ENCODE results near the gene TMEM109.

The TMEM109 gene

DNA sequence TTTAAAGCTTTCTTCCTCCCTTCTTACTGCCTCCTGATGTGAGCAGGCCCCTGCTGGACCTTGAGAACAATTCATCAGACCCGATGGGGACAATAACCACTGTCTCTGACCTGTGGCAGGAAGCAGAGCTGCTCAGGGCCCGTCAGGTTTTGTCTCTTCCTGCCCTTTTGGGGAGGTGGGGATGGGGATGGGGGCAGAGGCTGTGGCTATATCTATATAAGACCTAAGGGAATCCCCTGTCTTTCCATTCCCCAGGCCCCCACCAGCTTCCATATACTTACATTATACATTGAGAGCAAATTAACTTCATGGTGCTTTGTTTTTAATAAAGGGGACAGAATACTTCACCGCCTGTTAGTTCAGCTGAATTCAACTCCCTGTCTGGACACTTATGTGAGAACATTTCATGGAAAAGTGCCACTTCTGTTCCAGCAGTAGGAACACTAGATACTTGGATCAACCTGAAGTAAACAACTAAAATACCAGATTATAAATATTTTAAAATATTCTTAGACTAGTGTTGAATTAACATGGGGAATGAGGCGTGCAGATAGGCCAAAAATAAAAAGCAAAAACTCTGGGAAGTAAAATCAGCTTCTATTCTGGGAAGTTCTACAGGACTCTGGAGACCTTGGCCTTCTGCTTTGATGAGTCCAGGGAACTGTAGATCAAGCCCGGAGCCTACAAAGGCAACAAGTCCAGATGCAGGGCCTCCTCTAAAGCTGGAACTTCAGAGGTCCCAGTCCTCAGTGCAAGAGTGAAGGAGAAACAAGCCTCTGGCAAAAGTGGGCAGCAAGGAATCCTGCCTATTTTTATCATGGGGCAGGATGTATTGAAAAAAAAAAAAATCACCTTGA, 35.5 kb upstream of the TMEM109 start:
- no peak for DNase-seq (ENCODE audit: extremely low read depth in 1 of 2, low read depth in 1 of 2)

DNA sequence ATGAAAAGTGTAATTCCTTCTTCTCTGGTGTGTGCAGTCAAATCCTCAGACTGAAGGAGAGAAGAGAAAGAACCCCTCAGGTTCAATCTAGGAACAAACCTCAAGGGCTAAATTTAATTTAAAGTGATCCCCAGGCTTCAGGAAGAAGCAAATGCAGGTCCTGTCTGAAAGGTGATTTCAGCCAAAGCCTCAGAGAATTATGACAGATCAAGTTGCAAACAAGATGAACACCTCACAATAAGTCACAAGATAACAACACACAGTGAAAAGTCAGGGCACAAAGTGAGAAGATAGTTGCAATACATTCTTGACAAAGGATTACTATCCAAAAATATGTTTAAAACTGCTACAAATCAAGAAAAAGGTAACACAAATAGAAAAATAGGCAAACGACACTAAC, 34.9 kb upstream of the TMEM109 start:
- DNase-seq (ENCODE audit: extremely low read depth in 1 of 2, low read depth in 1 of 2): no peak

DNA sequence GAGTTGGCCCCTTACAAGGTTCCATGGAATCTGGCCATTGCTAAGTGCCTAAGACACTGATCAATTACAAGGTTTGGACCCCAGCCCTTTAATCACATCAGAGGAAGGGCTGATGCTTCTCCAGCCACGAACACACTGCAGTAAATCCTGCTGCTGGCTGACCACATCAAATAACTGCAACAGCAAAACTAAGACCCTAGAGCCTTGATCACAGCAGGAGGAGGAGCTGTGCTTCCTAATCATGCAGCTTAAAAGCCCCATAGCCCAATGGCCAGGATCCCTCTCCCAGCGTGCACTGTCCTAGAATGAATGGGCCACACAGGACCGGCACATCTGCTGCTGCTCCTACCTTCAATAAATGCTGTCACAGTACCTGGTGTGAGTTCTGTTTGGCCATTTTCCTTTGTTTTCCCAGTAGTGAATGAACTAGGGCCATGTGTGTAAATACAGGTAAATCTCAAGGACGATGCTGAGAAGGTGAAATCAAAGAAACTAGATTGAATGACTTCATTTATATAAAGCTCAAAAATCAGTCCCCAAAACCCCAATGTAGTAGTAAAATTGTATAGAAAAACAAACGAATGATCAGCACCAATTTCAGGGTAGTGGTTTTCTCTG, 33.9 kb upstream of the TMEM109 start:
- DNase-seq (ENCODE audit: extremely low read depth in 1 of 2, low read depth in 1 of 2): no peak

DNA sequence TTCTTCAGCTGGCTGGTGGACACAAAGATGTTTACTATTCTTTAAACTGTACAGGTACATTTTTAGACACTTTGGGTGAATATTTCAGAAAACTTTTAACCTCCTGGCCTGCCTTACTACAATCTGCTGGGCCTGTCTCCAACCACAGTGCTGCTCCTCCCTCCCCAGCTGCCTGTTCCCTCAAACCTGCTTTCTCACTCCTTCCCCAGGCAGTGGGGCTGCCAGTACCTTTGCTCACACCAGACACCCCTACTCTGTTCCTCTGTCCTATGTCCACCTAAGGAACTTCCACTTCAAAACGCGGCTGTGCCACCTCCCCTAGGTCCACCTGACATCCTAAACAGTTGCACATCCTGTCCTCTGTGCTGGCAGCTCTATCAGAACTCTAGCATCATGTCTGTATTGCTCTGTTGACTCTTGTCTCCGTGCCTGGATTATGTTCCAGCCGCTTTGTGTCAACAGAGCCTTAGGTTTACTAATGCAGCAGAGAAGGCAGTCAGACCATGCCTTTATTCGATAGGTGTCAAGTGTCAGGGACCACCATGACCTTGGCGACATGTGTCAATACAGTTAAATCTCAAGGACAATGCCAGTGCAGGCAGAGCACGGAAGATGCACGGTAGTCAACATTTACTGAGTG, 33.2 kb upstream of the TMEM109 start:
- no peak for DNase-seq (ENCODE audit: extremely low read depth in 1 of 2, low read depth in 1 of 2)

DNA sequence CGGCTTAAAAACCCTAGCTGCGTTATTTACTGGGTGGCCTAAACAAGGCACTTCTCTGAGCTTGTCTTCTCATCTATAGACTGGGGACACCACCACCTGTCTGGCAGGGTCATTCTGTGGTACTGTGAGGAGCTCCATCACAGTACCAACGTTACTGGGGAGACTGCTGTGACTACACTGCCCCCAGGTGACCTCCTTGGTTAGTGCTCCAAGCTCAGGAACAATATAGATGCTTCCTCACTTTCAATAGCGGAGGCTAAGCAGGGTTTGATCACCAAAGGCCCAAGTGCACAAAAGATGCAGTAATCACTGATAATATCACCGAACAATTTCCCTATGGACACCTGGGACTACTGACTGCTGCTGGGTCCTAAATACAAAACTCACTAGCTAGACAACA, 26.4 kb upstream of the TMEM109 start:
- peak in 1 of 2 donors; percentile 36 for DNase-seq (ENCODE audit: extremely low read depth in 1 of 2, low read depth in 1 of 2)

DNA sequence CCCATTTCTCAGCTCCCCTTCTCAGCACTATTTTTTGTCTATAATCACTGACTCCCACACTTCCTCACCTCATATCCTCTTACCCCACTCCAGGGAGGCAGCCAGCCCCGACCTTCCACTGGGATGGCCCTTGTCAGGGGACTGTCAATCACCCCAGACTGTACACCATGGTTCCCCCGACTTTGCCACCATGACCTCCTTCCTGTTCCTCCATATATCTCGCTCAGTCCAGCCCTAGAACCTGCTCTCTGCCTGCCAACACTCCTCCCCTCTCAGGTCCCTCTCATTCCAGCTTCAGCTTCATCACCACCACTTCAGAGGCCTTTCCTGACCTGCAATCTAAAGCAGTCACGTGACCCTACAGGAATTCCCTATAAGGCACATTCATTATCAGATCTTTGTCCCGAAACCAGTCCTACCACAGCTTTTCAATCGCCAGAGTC, 24.1 kb upstream of the TMEM109 start:
- no peak for DNase-seq (ENCODE audit: extremely low read depth in 1 of 2, low read depth in 1 of 2)

DNA sequence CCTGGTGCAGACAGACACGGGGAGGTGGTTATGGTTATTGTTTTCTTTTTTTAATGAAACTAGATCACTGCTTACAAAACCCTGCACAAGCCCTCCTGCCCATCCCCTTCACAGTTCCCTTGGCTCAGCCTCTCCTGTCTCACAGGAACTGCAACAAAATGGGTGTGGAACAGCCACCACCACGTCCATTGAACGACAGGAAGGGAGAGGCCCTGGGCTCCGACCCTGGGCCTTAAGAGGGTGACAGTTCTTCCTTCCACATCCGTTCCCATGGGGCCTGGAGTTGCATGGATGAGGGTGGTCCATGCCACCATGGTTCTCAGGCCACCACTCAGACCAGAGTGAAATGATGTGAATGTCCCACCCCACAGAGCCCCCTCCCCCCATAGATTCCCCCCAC, 23.3 kb upstream of the TMEM109 start:
- no peak for DNase-seq (ENCODE audit: extremely low read depth in 1 of 2, low read depth in 1 of 2)

DNA sequence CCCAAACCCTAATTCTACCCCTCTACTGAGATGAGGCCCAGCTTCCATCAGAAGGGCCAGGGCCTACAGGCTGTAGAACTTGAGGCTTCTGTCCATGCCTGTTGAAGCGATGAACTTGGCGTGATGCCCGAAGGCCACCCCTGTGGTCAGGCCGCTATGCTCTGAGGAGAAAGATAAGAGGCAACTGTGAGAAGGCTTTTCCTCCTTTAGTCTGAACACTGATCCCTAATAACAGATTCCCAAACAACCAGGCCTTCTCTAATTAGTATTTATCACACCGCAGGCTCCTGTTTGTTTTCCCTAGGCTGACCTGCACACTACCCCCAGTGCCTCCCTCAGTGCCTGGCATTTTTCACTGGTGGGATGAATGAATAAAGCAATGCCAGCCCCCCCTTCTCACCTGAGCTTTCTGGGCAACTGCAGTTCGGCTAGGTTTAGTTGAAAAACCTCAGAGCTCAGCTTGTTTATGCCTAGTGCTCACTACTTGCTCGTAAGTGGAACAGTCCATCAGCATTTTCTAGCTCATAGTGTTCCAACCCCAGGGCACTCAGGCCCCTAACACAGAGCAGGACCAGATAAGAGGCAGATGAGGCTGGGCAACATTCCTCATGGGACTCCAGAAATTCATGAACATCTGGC, 22.7 kb upstream of the TMEM109 start:
- DNase-seq (ENCODE audit: extremely low read depth in 1 of 2, low read depth in 1 of 2): no peak

DNA sequence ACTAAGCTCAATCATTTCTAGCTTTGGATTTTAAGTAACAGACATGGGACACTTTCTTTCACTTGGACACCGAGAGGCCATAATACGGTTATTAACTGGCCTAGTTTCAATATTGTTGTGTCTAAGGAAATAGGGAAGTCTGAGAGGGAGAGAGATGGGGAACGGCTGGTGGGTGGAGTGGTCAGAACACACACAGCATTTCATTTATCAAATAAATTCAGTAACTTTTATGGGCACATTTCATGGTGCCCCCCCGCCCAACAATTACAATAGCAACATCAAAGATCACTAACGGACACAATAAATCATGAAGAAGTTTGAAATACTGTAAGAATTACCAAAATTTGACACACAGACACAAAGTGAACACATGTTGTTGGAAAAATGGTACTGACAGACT, 18.3 kb upstream of the TMEM109 start:
- DNase-seq (ENCODE audit: extremely low read depth in 1 of 2, low read depth in 1 of 2): no peak

DNA sequence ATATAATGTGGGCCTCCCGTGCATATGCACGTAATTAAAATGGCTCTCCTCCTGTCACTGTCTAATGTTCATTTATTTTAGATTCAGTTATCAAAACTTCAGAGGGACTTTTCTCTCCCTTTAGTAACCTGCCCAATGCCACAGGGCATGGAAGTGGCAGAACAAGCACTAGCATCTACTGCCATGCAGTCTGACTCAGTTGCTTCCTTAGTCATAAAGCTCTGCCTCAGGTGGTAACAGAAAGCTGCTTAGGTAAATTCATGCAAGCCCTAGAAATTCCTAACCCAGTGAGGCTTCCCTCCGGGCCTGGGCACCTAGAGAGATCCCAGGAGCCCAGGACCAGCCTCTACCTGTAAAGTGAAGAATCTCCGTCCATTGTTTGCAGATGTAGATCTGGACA, 16.5 kb upstream of the TMEM109 start:
- DNase-seq (ENCODE audit: extremely low read depth in 1 of 2, low read depth in 1 of 2): no peak

DNA sequence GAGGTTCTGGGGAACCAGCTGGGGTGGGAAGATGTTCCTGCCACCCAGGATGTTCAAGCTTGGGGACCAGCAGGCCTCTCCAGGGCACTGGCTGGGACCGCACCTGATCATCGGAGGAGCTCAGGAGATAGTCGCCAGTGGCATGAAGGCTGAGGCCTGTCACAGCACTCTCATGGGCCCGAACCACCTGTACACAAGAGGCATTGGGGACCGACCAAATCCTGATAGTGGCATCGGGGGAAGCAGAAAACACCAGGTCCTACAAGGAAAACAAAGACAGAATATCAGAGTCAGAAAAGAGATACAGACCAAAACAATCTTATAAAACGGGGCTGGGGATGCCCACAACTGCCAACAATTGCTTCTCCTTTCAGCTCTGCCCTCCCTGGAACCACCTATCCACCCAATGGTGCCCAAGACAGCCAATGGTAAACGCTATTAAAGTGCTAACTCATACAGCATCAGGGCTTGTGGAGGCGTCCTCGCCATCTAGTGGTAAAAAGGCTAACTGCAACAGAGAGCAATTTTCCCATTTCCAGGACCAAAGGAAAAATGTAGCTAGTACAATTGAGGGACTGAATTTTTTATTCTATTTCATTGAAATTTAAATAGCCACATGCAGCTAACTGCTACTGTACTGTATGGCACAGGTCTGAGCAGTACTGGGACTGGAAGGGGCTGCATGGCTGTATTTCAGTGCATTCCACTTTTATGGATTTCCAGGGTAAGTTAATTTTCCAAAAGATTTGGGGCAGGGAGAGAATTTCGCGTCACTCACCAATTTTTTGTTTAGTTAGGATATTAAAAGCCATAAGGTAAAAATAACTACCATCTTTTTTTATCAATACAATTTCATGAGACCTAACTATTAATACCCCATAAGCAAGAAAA, 14.7 kb upstream of the TMEM109 start:
- DNase-seq (ENCODE audit: extremely low read depth in 1 of 2, low read depth in 1 of 2): no peak

DNA sequence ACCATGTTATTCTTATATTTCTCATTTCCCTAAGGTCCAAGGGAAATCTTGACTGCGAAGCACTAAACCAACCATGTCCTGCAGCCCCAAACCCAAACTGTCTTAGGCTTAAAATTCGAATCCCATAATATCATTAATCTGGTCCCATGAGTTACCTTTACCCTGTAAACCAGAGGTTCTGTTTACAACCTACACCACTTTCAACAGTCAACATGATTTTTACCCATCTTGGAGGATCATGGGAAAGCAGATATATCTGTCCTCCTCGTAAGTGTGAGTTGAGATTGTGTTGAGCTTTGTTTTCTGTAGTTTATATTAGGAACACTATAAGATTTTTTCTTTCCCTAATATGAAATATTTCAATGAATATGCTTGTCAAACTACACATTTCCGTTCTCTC, 14.0 kb upstream of the TMEM109 start:
- no peak for DNase-seq (ENCODE audit: extremely low read depth in 1 of 2, low read depth in 1 of 2)

DNA sequence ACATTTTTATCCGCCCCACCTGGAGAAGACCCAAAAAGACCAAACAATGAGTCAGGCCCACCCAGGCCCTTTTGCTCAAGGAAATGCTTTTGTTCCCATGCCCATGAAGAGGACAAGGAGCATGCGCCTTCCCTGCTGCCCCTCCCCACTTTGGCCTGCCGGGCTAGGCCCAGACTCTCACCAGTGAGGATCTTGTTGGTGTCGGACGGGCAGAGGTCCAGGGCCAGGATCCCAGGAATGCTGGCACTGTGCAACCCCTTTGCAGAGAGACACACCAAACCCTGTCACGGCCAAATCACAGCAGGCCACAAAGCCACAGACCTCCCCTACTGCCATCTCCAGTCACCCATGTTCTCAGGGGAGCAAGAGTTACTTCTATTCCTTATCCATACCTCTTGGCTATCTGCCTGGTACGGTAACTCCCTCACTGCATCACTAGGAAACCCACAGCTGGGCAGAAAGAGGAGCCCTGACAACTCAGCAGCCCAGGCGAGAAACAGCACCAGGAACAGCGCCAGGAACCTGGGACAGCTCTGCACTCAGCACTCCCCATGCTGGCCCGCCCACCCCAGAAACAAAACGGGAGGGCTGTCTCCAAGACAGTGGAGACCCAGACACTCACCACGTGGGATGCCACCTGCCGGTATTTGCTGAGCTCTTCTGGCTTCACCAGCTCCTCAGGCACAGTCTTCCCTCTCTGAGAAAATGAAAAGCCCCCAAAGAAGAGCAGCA, 13.1 kb upstream of the TMEM109 start:
- DNase-seq (ENCODE audit: extremely low read depth in 1 of 2, low read depth in 1 of 2): no peak

DNA sequence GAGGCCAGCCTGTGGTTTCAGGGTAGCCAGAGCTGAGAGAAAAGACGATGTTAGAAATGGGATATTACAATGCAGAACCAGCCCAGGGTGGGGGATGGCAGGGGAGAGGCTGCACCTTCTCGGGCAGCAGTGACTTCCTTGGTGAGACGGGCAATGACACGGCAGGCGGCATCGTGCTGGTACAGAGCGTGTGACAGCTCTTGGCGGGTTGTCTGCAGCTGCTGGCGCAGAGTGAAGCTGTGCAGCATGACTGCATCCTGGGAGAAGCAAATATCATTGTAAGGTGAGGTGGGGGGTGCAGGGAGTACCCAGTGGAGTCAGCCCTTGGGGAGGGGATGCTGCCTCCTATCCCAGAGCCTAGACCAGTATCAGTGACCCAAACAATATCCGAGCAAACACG, 11.3 kb upstream of the TMEM109 start:
- no peak for DNase-seq (ENCODE audit: extremely low read depth in 1 of 2, low read depth in 1 of 2)

DNA sequence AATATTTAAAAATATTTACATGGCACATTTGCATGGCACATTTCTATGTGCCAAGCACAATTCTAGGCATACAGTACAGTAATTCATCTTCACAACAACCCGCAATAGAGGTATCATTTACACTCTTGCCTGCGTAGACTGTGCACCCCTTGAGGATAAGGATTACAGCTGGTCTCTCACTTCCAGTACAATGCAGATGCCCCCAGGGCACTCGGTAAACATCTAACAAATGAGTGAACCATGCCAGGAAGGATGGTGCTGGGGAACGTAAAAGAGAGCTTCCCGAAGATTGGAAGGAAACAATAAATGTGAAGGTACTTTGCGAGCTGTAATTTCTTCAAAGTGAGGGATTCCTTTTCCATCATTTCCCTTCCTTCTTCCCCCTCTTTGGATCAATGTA, 8.9 kb upstream of the TMEM109 start:
- no peak for DNase-seq (ENCODE audit: extremely low read depth in 1 of 2, low read depth in 1 of 2)

DNA sequence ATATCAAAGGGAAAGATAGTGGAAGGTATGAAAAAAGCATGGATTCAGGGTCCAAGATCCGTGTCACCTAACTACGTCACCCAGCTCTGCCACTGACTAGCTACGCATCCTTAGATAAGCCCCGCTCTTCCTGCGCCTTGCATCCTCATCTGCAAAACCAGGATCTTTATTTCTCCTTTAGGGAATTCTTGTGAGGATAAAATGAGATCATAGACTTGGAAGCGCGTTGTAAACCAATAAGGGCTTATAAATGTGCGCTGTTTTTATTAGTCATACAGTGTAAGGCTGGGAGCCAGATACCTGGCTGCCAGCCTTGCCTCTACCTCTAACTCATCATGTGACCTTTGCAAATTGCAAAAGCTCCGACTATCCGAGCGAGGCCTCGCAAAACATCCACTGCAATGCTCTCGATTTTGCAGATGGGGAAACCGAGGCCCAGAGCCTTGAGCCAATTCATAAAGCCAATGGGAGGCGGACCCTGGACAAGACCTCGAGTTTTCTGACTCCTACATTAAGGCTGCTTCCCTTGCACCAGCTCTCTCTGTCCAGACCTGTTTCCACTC, 8.3 kb upstream of the TMEM109 start:
- no peak for DNase-seq (ENCODE audit: extremely low read depth in 1 of 2, low read depth in 1 of 2)

DNA sequence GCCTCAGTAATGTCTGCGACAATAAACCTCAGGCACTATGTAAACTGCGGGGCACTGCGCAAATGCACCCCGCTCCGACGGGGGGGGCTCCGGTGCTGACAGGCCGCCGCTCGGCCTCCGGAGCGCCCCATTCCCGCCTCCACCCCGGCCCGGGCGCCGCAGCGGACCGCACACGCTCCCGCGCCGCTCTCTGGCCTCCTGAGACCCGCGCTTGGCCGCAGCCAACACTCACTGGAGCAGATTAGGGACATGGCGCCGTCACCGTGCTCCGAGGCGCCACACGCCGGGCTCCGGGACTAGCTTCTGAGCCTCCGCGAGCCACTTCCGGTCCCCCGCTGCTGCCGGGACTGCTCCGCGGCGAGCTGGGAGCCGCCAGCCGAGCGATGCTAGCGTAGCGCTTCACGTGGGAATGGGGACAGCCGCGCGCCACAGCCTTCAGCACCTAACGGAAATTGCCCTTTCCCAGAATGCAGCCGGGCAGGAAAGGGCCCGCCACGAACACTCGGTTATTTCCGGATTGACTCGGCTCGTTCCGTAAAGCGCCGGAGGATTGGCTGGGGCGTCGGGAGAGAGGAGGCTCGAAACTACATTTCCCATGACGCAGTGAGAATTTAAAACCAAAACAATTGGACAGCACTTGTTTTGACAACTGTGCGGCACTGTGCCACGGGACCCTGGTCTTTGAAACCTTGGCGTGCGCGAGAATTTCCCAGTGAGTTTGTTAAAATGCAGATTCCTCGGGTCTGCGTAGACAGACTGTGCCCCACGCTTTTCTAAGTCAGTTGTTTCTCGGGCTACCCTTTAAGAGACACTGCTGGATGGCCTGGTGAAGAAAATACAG, 7.6 kb upstream of the TMEM109 start, which contains the start of gene PRPF19:
PRPF19 (minus strand) TSS at position 454 of the 841 bp plus-strand sequence; CDS start at position 251, 203 bp downstream.
- DNase-seq (ENCODE audit: extremely low read depth in 1 of 2, low read depth in 1 of 2): peak; percentile 95 to 96

DNA sequence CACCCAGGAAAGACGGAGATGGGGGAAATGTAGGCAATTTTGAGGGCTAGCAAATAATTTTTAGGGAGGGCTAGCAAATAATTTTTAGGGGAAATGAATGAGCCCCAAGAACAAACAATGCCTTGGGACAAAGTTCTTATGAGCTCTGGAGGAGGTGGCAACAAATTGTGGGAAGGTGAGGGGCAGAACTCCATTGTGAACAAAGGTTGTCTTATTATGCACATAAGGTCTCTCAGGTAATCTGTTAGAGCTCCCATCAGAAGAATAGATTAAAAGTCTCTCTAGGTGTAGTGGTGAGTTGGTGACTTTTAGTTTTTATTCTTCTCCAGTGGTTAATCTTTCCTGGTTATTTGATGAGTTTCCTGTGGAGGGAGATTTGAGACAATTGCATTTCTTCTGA, 5.2 kb upstream of the TMEM109 start:
- DNase-seq (ENCODE audit: extremely low read depth in 1 of 2, low read depth in 1 of 2): no peak
